WERI-Rb-1 (cell line): ENCODE measurements around the gene GGPS1.

Experiments
- DNase-seq: peaks from one replicate; pipeline ENCODE4 v3.0.0-alpha.2; 2020
- H3K27ac ChIP-seq: fragments of 250-450 bp; sonication (Bioruptor Pico); 2 replicates; pipeline ENCODE4 v1.5.1; 2020; ENCODE audit warnings: mild to moderate bottlenecking, moderate library complexity
- H3K27me3 ChIP-seq: fragments of 250-450 bp; sonication (Bioruptor Pico); 2 replicates; pipeline ENCODE4 v1.5.1; 2021; ENCODE audit warnings: mild to moderate bottlenecking, low read depth, moderate library complexity; ENCODE audit not compliant: insufficient read depth, severe bottlenecking
- H3K36me3 ChIP-seq: fragments of 250-450 bp; sonication (Bioruptor Pico); 2 replicates; pipeline ENCODE4 v1.5.1; 2020; ENCODE audit warnings: mild to moderate bottlenecking, moderate library complexity
- H3K4me3 ChIP-seq: 2 replicates; pipeline ENCODE4 v1.5.1; 2011; ENCODE audit warnings: low read depth, mild to moderate bottlenecking, control low read depth, low read length
- H3K9me3 ChIP-seq: fragments of 250-450 bp; sonication (Bioruptor Pico); 2 replicates; pipeline ENCODE4 v1.5.1; 2021; ENCODE audit warnings: mild to moderate bottlenecking, moderate library complexity; ENCODE audit not compliant: severe bottlenecking
- CTCF ChIP-seq: IDR thresholded peaks from 2 replicates; pipeline ENCODE4 v1.5.1; 2011; ENCODE audit warnings: low read depth, mild to moderate bottlenecking, control low read depth, inconsistent platforms, low read length

The GGPS1 gene

GRCh38 chr1:235292790-235293189 is 35.6 kb upstream of the GGPS1 start:
- DNase-seq, result no peak
- H3K27ac ChIP-seq, result no peak overlapping the region
- H3K9me3 ChIP-seq, result no peaks in the 10 kb centered on the region
- H3K36me3 ChIP-seq, result peaks cover 2% of the 10 kb centered on the region
- no peak overlapping the region for H3K4me3 ChIP-seq
- no peak for TF ChIP-seq CTCF
- H3K27me3 ChIP-seq, result no peaks in the 10 kb centered on the region

GRCh38 chr1:235293322-235293942 is 34.9 kb upstream of the GGPS1 start:
- Histone ChIP-seq H3K36me3 (peaks cover 4% of the 10 kb centered on the region), H3K27me3 (no peaks in the 10 kb centered on the region), H3K9me3 (no peaks in the 10 kb centered on the region), H3K4me3 (no peak overlapping the region), H3K27ac (no peak overlapping the region)
- DNase-seq, result no peak
- no peak for TF ChIP-seq CTCF

GRCh38 chr1:235295902-235296350 is 32.4 kb upstream of the GGPS1 start:
- peaks cover 4% of the 10 kb centered on the region for H3K36me3 ChIP-seq
- H3K27ac ChIP-seq, result no peak overlapping the region
- H3K9me3 ChIP-seq, result no peaks in the 10 kb centered on the region
- DNase-seq, result no peak
- H3K4me3 ChIP-seq, result no peak overlapping the region
- H3K27me3 ChIP-seq, result no peaks in the 10 kb centered on the region
- TF ChIP-seq CTCF, result no peak

GRCh38 chr1:235296729-235297128 is 31.6 kb upstream of the GGPS1 start:
- Histone ChIP-seq H3K27me3 (no peaks in the 10 kb centered on the region), H3K27ac (no peak overlapping the region), H3K36me3 (peaks cover 4% of the 10 kb centered on the region), H3K9me3 (no peaks in the 10 kb centered on the region), H3K4me3 (no peak overlapping the region)
- no peak for DNase-seq
- no peak for TF ChIP-seq CTCF

- Histone ChIP-seq H3K9me3 (no peaks in the 10 kb centered on the region), H3K27me3 (no peaks in the 10 kb centered on the region), H3K36me3 (peaks cover 4% of the 10 kb centered on the region), H3K4me3 (no peak overlapping the region), H3K27ac (no peak overlapping the region)
- no peak for TF ChIP-seq CTCF
- no peak for DNase-seq
Observed at GRCh38 chr1:235297579-235297978, 30.8 kb upstream of the GGPS1 start.

- H3K36me3 ChIP-seq, result peaks cover 4% of the 10 kb centered on the region
Observed at GRCh38 chr1:235298758-235299157, 29.6 kb upstream of the GGPS1 start.

More at GRCh38 chr1:235298758-235299157, 29.6 kb upstream of the GGPS1 start:
- Histone ChIP-seq H3K4me3 (no peak overlapping the region), H3K27me3 (no peaks in the 10 kb centered on the region), H3K27ac (no peak overlapping the region), H3K9me3 (no peaks in the 10 kb centered on the region)
- TF ChIP-seq CTCF, result no peak
- no peak for DNase-seq
